HG03571 (cell line): ENCODE measurements around the gene FASN.
A peak's percentile ranks its signal among the peaks of the same experiment; 100 is the strongest.

Experiments used
- ATAC-seq: cut with Tn5 transposase; IDR thresholded peaks from one replicate; pipeline ENCODE4 v1.9.1; 2021; ENCODE audit not compliant: unreplicated experiment

Gene FASN

DNA sequence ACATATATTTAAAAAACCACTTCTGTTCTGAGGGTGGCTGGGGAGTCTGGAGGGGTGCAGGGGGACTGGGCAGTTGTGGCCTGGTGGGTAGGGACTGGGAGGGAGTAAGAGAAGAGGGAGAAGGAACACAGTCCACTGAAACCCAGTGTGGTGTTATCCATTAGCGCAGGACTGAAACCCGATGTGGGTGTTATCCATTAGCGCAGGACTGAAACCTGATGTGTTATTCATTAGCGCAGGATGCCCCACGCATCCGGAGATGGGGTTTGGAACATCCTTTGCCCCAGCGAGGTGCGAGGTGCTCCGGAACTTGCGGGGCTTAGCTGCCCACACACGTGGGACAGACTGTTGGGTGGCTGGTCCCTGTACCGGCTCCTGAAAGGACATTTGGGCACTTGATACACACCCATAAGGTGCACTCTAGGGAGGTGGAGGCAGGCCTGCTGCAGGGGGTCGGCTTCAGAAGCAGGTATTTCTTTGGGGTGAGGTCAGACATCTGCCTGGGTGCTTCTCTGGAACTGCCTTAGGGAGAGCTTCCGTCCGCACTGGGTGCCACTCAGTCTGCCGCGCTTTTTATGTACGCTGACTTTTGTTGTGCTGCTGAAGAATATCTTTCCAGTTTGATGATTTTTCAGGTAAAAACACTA lies 20.3 kb upstream of the FASN start:
- no peak for ATAC-seq

DNA sequence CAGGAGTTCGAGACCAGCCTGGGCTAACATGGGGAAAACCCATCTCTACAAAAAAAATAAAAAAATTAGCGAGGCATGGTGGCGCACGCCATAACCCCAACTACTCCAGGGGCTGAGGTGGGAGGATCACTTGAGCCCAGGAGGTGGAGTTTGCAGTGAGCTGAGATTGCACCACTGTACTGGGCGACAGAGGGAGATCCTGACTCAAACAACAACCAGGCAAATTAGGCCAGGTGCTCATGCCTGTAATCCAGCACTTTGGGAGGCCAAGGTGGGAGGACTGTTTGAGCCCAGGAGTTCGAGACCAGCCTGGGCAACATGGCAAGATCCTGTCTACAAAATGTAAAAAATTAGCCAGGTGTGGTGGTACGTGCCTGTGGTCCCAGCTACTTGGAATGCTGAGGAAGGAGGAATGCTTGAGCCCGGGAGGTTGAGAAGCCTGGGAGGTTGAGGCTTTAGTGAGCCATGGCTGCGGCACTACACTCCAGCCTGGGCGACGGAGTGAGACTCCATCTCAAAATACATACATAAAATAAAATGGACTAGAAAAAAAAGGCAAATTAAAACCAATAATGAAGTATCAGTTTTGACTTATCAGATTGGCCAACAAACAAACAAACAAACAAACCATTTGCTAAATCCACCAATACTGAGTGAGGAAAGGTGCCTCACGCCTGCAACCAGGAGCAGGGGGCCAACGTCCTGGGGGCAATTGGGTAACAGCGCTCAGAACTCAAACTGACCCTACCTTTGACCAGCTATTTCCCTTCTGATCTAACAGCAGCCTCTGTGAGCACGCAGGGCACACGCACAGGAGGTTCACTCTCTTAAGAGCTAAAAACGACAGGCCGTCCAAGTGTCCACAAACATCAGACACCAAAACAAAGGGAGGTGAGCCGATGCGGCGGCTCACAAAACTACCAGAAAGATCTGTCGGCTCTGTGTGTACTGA lies 19.4 kb upstream of the FASN start:
- no peak for ATAC-seq

DNA sequence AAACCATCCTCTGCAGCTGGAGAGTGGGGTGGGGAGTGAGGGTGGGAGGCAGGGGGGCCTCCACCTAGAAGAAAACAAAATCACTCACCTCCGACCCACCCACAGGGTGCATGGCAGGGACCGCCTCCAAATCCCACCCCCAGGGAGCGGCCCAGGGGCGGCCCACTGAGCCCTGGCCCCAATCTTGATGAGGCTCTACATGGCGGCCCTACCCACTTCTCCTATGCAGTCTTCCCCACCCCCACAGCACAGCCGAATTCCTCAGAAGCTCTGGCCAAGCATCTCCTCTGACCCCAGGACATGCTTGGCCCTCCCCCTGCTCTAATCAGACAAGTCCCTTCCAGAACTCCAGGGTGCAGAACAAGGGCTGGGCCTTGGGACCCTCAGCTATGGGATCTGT lies 18.2 kb upstream of the FASN start:
- ATAC-seq: no peak

DNA sequence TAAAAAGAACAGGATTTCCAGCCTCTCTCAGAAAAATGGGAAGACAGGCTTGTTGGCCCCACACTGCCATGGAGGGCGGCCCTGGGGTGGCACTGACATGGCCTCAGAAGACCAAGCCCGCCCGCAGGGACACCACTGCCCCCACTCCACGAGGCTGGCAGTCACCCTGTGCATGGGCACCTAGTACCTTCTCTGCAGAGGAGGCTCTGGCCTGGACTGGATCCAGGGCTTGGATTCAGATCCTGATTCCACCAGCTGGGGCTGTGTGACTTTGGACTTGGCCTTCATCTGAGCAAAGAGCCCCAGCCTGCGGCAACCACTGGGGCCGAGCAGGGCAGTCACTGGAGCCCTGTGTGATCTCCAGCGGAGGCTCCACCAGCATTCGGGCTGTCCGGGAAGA lies 16.8 kb upstream of the FASN start:
- no peak for ATAC-seq

DNA sequence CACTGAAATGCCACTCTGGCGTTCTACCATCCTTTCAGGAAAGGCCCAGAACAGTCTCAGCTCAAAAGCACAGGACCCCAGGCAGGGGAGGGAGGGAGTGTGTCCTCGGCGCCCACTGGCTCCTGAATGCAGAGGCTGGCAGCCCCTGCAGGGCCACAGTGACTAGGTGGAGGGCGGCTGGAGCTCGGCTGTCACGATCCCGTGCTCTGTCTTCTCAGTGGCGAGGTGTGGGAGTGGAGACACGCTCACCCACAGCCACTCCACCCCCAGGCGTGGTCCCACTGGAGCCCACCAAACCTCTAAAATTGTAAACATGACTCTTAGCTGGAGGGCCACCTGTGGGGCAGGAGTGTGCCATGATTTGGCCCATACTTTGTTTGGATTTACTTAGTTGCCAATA lies 16.4 kb upstream of the FASN start:
- ATAC-seq: no peak

DNA sequence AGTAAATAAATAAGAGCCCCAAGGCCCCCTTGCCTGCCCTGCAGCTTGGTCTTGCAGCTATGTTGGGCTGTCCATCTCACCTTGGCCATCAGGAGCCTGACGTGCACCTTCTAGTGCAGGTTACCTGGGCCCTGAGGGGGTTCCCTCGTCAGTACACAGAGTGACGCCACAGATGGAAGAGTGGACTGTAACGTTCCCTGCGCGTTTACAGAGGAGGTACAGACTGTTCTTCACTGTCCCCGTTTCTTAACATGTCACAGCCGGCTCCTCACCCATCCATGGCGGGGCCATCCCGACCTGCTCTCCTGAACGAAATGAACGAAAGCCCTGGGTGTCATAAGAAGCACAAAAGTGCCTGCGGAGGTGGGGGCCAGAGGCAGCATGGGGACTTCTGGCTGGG lies 15.9 kb upstream of the FASN start:
- ATAC-seq: no peak

DNA sequence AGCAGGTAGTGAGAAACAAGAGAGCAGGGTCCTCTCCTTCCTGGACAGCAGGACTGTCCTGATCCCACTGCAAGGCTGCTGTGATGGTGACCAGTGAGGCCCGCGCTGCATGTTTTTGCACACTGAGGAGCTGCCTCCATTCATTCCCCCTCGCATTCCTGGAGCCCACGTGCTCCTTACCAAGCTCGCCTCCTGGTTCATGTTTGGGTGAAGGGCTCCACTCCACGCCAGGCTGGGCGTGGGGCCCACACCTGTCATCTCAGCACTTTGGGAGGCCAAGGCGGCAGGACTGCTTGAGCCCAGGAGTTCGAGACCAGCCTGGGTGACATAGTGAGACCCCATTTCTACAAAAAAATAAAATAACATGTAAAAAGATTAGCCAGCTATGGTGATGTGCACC lies 15.4 kb upstream of the FASN start:
- no peak for ATAC-seq

DNA sequence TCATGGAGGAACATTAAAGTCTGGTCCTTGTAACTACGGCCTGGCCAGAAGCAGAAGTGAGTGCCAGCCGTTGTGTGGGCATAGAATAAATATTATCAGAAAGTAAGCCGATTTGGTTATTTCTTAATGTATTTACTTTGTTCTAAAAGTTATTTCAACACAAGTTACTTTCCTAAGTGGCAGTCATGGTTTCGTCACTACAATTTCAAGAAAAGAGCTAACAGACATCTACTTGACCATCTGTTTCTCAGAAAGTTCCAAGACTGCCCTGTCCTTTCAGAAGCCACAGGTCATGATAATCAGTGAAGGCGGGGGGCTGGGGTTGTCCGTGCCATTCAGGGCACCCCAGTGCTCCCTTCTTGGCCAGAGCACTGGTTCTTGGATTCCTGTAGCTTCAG lies 14.9 kb upstream of the FASN start:
- ATAC-seq: no peak

DNA sequence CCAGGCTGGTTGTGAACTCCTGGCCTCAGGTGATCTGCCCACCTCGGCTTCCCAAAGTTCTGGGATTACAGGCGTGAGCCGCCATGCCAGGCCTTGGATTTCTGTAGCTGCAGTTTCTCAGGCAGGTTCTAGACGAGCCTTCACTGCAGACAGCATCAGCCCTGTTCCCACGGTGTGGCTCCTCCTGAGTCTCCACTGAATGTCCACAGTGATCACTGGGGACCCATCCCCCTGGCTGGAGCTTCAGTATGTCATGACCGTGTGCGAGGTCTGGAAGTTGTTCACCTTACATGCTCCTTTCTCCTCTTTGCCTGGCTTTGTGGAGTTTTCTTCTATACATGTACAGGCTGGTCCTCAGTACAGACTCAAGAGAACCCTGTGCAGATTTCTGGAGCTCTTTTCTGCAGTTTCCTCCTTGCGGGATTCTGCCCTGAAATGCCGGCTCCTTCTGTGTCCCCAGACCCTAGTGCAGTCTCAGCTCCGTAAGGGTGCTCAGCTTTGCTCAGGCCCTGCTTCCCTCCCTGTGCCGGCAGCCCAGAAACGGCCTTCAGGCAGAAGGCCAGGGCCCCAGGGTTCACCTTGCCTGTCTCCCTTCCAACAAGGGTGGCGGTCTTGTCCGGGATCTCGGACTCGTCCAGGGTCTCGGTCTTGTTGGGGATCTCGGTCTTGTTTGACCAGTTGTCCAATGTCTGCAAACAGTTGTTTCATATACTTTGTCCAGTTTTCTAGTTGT lies 14.3 kb upstream of the FASN start:
- ATAC-seq: no peak

DNA sequence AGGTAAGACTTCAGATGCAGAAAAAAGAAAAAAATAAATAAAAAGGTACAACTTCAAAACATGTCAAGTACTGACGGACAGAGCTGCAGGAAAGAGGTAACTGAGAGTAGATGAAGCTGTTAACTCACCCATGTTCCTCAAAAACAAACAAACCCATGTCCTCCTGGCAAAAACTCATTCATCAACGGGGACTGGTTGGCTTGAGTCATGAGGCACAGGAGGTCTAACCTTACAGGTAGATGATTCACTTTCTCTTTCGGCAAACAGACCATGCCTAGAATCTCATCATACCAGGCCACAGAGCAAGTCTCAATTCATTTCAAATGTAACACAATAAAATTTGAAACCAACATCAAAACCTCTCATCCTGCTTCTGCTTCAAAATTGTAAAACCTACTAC lies 12.3 kb upstream of the FASN start:
- ATAC-seq: no peak

DNA sequence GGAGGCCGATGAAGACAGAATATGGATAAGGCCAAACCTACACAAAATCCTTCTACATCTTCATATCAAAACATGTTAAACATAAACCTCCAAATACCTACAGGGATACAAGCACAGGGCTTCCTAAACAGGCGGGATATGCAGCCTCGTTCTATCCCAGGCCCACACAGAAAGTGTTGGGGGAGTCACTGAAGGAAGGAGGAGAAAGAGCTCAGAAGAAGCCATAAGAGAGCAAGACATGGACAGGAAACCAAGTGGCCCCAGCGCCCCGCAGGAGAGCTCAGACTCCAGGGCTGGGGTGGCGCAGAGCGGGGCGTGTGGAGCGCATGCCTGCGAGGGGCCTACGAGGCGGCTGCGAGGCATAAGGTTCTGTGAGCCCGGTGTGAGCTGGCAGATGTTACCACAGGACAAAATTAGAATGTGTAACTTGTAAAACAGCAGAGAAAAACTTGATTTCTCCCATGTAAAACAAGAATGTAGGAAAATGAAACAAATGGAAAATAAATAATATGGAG lies 11.0 kb upstream of the FASN start:
- ATAC-seq: no peak

DNA sequence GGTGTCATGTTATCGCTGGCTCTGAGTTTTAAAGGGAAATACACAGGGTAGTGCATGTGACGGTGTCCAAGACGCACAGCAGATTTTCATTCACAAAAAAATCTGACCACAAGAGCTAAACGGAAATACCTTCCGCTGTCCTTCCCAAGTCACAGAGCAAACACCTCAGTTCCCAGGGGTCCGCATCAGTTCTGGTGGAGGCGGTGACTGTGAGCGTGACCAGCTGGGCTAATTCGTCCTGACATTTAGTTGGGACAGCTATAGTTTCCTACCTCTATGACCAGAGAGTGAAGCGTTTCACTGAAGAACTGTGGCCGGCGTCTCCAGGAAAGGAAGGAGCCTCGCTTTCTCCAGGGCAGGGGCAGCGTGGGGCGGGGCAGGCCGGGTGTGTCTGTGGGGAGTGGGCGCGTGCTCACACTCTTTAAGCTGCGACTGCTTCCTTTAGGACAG lies 10.5 kb upstream of the FASN start:
- ATAC-seq: no peak

DNA sequence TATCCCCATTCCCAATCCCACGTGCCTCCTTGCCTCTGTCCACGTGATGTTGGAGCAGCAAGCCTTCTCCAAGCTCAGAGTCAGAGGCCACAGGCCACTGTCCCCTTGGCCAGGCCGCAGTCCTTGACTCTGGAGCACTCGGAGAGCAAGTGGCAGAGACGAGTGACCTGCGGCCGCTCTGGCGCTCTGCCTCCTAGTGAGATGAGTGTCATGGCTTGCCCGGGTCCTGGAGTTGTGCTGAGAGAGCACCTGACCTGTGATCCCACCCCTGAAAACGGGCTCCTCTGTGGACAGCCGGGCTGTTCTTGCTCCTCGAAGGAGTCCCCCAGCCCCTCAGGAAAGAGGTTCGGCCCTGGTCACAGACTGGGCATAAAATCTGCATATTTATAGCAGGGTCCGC lies 10.0 kb upstream of the FASN start:
- no peak for ATAC-seq

DNA sequence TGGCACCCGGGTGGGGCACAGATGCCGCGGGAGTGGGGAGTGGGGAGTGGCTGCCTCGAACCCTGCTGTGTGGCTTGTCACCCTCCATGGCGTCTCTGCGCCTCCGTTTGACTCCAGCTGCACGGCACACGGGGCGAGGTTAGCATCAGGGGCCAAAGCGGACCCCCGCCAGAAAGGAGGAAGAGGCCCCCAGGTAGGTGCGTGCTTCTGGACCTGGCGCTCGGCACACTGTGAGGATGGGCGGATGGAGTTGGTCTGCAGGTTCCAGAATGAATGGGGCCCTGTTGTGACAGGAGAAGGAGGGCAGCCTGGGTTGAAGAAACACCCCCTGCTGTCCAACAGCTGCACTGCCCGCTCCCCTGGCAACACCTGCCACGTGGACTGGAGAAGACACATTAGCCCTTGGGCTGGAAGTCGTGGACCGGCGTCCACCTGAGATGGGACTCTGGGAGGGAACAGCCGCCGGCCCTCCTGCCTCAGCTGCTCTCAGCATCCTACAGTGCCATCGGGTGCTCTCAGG lies 9.4 kb upstream of the FASN start:
- no peak for ATAC-seq

DNA sequence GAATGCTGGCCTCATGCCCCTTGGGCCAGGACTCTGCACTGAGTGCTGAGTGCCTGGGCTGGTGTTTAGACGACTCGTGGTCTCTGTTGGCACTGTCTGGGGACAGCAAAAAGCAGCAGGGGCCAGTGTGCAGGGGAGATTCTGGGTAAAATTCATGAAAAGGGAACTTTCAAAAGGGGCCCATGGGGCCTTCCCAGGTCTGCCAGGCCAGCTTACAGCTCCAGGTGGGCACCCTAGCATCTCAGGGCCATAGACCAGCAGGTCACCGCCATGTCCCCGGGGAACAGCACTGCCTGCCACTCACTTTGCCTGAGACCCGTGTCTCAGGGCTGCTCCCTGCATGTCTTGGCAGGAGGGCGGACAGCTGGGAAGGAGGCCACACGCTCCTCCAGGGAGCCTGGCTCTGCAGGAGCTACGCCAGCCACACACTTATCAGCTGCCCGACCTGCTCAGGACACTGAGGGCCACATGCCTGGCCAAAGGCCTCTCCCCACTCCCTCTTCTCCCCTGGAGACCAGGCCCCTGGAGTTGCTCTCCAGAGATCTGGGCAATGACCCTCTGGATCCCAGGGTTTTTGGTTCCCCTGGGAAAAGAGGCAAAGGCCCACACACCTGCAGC lies 8.8 kb upstream of the FASN start:
- ATAC-seq: no peak

DNA sequence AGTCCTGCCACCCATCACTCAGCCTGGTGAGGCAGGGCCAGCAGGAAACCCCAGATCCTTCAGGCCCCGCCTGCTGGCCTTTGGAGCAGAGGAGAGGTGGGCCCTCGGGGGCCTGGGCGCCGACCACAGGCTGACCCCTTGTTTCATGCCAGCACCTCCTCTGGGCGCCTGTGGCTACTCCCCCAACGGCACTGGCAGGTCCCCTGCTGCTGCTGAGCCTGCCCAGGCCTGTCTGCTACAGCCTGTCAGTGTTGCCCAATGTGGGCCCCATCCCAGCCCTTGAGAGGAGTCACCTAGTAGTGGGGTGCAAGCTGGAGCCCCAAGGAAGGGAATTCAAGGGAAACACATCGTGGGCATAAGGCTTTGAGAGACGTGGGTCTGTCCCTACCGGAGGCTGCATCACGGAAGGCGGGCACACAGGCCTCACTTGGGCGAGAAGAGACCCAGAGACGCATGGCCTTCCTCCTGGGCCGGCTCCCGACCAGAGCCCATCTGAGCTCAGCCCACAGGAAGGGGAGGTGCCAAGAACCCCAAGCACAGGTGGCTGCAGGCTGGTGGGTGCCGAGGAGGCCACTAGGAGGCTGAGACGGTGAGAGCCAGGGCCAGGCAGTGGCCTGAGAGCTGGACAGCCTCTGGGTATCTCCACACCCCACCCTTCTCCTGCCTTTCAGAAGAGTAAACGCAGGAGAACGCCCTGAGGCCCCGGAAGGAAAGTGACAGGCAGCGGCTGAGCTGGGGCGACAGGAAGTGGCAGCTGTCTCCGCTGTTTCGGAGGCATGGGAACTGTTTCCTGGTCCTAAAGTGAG lies 8.0 kb upstream of the FASN start:
- ATAC-seq: peak; percentile 75

DNA sequence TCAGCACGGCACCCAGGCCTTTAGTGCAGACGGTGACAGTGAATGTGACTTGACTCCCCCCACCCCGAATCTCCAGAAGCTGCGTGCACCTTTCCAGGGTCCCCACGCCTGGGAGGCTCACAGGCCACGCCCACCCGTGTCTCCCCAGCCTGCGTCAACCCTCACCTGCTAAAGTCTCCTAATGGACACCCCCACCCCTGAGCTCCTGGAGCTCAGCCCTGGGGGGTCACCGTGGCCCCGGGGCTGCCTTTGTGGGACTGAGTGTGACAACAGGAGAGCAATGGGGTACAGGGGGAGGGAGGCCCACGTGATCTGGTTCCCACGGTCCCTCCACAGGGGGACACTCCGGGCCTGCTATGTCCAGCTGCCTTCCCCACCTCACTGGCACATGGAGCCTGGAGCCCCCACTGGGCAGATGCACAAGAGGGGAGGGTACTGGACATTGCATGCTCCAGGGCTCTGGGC lies 7.4 kb upstream of the FASN start:
- ATAC-seq: no peak

DNA sequence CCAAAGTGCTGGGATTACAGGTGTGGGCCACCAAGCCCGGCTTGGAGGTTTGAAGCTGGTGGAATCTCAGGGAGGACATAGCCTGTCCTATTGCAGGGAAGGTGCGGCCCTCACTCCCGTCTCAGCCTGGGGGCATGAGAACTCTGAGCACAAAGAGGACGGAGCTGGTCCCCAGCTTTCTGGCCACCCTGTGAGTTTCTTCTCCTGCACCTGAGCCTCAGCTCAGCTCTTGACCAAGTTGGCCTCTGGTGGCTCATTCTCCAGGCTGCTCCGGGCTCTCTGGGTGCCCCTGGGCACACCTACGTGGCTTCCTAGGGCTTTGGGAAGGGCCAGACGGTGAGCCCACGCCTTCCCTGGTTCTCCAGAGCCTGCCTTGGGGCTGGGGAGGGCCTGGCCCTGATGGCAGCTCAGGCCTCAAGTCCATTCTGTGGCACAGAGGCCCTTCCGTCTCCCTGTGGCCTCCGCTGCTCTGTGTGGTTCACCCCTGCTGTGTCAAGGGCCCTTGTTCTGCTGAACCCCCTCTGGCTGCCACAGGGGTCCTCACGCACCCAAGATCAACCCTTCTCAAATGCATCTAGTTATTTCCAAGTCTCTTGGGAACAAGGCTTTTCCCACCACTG lies 6.9 kb upstream of the FASN start:
- ATAC-seq: no peak
